GM19043 (cell line): Measurements from ENCODE around the gene LCK.
"Not testable (repeated sequence)": the region's sequence is repeated elsewhere in the genome, so short reads cannot be mapped to it uniquely, and the experiment has no call there.

ENCODE experiments used
- ATAC-seq: cut with Tn5 transposase; IDR thresholded peaks from one replicate; pipeline ENCODE4 v1.9.1; 2021; ENCODE audit warnings: low read depth; ENCODE audit not compliant: unreplicated experiment

LCK gene

DNA sequence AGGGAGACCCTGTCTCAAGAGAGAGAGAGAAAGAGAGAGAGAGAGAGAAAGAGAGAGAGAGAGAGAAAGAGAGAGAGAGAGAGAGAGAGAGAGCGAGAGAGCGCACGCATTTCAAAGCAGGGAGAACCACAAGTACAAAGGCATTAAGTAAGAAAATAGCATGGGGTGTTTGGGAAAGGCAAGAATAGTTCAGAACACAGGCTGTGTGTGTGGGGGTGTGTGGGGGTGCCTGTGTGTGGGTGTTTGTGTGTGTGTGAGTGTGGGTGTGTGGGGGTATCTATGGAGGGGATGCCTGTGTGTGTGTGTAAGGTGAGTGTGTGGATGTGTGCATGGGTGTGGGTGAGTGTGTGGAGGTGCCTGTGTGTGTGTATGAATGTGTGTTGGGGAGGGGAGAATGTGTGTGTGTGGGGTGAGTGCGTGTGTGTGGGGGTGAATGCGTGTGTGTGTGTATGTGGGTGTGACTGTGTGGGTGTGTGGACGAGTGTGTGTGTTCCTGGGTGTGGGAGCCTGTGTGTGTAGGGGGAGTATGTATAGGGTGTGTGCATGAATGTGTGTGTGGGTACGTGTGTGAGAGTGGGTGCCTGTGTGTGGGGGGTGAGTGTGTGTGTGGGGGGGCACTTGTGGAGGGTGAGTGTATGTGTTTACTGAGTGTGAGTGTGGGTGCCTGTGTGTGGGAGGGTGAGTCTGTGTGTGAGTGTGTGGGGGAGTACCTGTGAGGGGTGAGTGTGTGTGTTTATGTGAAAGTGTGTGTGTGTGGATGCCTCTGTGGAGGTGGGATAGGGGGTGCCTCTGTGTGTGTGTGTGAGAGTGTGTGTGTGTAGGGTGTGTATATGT is 21.7 kb downstream of the LCK start:
- no peak for ATAC-seq

GRCh38 chr1:32273391-32274208 is 22.5 kb downstream of the LCK start:
- no peak for ATAC-seq

DNA sequence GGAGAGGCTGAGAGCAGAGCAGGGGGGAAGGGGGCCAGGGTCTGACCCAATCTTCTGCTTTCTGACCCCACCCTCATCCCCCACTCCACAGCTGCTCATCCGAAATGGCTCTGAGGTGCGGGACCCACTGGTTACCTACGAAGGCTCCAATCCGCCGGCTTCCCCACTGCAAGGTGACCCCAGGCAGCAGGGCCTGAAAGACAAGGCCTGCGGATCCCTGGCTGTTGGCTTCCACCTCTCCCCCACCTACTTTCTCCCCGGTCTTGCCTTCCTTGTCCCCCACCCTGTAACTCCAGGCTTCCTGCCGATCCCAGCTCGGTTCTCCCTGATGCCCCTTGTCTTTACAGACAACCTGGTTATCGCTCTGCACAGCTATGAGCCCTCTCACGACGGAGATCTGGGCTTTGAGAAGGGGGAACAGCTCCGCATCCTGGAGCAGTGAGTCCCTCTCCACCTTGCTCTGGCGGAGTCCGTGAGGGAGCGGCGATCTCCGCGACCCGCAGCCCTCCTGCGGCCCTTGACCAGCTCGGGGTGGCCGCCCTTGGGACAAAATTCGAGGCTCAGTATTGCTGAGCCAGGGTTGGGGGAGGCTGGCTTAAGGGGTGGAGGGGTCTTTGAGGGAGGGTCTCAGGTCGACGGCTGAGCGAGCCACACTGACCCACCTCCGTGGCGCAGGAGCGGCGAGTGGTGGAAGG is 23.7 kb downstream of the LCK start:
- ATAC-seq: no peak

- ATAC-seq: no peak
Measured at GRCh38 chr1:32275424-32275823, 24.4 kb downstream of the LCK start.

DNA sequence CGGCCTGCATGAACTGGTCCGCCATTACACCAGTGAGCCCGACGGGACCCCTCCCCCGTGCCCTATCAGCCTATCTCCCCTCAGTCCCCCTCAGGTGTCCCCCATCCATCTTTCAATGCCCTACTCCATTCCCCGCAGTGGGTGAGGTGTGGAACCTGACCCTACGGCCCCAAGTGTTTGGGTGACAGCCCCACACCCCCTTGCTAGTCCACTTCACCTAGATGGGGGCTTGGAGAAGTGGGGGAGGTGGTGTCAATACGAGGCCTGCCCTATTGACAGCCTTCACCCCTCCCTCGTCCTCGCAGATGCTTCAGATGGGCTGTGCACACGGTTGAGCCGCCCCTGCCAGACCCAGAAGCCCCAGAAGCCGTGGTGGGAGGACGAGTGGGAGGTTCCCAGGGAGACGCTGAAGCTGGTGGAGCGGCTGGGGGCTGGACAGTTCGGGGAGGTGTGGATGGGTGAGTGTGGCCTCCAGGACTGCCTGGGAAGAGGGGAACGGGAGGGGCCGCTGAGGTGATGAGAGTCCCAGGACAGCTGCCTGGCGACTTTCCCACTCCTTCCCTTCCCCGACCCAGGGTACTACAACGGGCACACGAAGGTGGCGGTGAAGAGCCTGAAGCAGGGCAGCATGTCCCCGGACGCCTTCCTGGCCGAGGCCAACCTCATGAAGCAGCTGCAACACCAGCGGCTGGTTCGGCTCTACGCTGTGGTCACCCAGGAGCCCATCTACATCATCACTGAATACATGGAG is 25.1 kb downstream of the LCK start:
- no peak for ATAC-seq

DNA sequence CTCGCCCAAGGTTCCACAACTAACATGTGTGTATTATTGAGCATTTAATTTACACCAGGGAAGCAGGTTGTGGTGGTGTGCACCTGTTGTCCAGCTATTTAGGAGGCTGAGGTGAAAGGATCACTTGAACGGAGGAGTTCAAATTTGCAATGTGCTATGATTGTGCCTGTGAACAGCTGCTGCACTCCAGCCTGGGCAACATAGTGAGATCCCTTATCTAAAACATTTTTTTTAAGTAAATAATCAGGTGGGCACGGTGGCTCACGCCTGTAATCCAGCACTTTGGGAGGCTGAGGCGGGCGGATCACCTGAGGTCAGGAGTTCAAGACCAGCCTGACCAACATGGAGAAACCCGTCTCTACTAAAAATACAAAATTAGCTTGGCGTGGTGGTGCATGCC is 33.7 kb downstream of the LCK start:
- ATAC-seq: not testable (repeated sequence)

GRCh38 chr1:32285658-32286057 is 34.6 kb downstream of the LCK start:
- ATAC-seq: no peak

- no peak for ATAC-seq
Measured at GRCh38 chr1:32286763-32287162, 35.7 kb downstream of the LCK start.

DNA sequence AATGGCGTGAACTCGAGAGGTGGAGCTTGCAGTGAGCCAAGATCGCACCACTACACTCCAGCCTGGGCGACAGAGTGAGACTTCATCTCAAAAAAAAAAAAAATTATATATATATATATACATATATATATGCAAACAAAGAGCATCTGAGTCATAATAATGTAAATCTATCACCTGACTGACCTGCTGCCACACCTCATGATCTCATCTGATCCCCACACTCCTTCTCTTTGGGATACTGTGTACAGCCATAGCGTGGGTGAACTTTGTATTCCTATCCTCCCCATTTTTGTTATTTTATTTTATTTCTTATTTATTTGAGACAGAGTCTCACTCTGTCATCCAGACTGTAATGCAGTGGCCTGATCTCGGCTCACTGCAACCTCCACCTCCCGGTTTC is 38.2 kb downstream of the LCK start:
- no peak for ATAC-seq

GRCh38 chr1:32291145-32291707 is 40.2 kb downstream of the LCK start:
- no peak for ATAC-seq

DNA sequence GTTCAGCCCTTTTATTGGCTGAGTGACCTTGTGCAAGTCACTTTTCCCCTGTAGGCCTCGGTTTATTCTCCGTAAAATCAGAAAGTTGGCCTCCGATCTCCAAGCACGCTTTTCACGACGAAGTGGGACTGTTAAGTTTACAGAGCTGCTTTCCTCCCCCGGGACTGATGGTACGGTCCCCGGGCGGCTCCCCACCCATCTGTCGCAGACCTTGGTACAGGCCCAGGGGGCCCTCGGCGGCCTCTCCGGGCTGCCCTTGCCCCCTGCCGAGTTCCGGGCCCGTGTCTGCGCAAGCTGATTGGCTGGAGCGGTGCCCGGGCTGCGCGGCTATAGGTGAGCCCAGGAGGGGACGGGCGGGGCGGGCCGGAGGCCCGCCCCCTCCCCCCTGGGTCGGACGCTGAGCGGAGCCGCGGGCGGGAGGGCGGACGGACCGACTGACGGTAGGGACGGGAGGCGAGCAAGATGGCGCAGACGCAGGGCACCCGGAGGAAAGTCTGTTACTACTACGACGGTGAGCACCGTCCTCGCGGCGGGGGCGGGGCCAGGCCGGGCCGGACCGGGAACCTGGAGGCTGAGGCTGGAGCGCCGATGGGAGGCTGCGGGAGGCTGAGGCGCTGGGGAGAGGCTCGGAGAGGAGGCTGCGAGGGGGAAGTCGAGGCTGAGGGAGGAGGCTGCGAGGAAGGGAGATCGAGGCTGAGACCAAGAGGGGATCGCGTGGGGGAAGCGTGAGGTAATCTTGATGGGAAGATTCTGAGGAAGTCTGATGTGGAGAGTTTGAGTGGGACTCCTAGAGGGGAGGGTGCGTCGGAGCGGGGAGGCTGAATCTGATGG is 40.9 kb downstream of the LCK start, which contains the start of gene HDAC1:
Gene HDAC1 (plus strand): TSS at position 376 of the 831 bp plus-strand sequence. CDS start 87 bp downstream, at position 463.
- ATAC-seq: peak; percentile 98

DNA sequence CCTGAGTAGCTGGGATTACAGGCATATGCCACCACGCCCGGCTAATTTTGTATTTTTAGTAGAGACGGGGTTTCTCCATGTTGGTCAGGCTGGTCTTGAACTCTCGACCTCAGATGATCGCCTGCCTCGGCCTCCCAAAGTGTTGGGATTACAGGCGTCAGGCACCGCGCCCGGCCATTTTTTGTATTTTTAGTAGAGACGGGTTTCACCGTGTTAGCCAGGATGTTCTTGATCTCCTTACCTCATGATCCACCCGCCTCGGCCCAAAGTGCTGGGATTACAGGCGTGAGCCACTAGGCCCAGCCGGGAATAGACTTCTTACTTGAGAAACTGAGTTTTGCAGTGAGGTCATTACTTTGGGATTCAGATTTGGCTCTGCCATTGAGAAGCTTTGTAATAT is 47.1 kb downstream of the LCK start:
- ATAC-seq: not testable (repeated sequence)

DNA sequence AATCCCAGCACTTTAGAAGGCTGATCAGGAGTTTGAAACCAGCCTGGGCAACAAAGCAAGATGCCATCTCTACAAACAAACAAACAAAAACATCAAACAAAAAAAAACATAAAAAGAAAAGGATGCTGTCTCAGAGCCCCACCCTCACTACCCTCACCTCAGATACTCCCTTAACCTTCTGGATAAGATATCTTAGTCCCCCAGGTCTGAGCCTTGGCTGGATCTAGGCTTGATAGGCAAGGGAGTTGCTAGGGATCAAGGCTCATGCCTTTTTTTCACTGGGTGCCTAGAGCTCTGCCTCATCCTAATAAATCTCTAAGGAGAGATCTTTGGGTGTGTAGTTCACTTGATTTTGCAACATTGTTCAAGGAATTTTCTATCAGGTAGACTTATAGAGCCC is 48.3 kb downstream of the LCK start:
- no peak for ATAC-seq

DNA sequence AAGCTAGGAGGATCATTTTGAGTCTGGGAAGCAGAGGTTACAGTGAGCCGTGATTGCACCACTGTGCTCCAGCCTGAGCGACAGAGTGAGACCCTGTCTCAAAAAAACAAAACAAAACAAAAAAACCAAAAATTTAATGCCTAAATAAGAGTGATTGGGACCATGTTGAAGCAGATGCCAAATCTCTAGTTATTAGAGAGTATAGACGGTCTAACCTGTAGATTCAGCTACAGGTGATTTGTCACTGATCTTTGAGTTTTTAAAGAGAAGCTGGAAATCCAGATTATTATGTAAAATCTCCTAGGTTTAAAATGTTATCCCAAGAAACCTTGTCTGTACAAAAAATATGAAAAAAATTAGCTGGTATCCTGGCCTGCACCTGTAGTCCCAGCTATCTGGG is 52.3 kb downstream of the LCK start:
- ATAC-seq: no peak

- no peak for ATAC-seq
Measured at GRCh38 chr1:32303997-32304622, 53.0 kb downstream of the LCK start.

GRCh38 chr1:32305310-32305709 is 54.2 kb downstream of the LCK start:
- no peak for ATAC-seq

GRCh38 chr1:32307324-32307723 is 56.3 kb downstream of the LCK start:
- no peak for ATAC-seq

DNA sequence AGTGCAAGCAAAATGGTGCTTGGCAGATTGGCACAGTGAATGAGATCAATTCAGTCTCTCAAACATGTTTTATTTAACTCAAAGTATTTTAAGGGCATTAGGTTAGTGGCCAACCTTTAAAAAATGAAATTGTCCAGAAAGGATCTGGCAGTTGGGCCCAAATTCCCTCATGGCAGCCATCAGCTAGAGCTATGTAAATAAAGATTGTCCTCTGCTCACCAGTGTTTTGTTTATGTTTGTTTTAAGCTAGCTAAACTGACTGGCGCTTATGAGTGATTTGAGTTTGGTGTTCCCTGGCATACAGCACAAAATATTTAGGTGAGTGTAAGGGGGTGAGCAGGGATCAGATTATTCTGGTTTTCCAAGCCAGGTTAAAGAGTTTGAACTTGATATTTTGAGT is 58.9 kb downstream of the LCK start:
- ATAC-seq: no peak
